Bronchial epithelial cell (primary cell): ENCODE results near the gene COLEC12. TPM values are rescaled to one million over a fixed set of nuclear protein-coding genes. Genes with fewer than 3 reads are reported as not detected.

ENCODE experiments used
- DNase-seq: peaks from one replicate; pipeline ENCODE4 v3.0.0-alpha.2; 2010; ENCODE audit warnings: low read depth
- FAIRE-seq: peaks from 2 replicates; lab custom pipeline; 2011; peaks lifted over from hg19 to GRCh38; lab: Jason Lieb, UNC
- H3K27me3 ChIP-seq: 2 replicates; pipeline ENCODE4 v1.5.1; 2011; ENCODE audit warnings: low read length; ENCODE audit not compliant: control insufficient read depth, insufficient read depth
- H3K36me3 ChIP-seq: 2 replicates; pipeline ENCODE4 v1.5.1; 2011; ENCODE audit warnings: low read length; ENCODE audit not compliant: control insufficient read depth, insufficient read depth
- H3K4me3 ChIP-seq: 2 replicates; pipeline ENCODE4 v1.5.1; 2011; ENCODE audit warnings: mild to moderate bottlenecking, low read depth, low read length, control low read depth
- total RNA-seq: library from RNA; depleted of rRNA; stranded (reverse); fragments of >200 nt; gene quantifications from 2 replicates; pipeline ENCODE4 v1.2.1, GENCODE V29; 2014
- TF ChIP-seq, protein P1 (sequence below): IDR thresholded peaks from 2 replicates; pipeline ENCODE4 v1.5.1; 2011; ENCODE audit warnings: mild to moderate bottlenecking, moderate library complexity, low read length, control low read depth, inconsistent platforms; ENCODE audit not compliant: insufficient read depth, severe bottlenecking

Gene COLEC12
- total RNA-seq, 1 donor from 2014 or later: 0.53 TPM

DNA sequence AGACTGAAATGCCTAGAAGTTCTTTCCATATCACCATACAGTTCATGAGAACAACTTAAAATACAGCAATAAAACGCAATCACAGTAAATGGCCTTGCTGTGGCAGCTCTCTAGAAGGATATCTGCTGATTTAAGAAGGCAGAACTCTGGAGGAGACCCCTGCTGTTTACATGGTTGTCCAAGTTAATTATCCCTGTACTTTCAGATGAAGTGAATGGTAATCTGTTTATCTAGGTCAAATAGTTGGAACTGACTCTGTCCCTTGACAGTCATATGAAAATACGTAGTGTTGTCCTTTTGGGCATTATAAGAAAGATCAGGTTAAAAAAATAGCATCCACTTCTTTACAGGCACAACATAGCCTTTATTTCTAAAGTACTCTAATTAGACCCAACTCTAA, 115.6 kb downstream of the COLEC12 start:
- Histone ChIP-seq H3K4me3 (no peak overlapping the region), H3K36me3 (no peaks in the 10 kb centered on the region), H3K27me3 (no peaks in the 10 kb centered on the region)
- FAIRE-seq: no peak
- TF ChIP-seq, protein P1, sequence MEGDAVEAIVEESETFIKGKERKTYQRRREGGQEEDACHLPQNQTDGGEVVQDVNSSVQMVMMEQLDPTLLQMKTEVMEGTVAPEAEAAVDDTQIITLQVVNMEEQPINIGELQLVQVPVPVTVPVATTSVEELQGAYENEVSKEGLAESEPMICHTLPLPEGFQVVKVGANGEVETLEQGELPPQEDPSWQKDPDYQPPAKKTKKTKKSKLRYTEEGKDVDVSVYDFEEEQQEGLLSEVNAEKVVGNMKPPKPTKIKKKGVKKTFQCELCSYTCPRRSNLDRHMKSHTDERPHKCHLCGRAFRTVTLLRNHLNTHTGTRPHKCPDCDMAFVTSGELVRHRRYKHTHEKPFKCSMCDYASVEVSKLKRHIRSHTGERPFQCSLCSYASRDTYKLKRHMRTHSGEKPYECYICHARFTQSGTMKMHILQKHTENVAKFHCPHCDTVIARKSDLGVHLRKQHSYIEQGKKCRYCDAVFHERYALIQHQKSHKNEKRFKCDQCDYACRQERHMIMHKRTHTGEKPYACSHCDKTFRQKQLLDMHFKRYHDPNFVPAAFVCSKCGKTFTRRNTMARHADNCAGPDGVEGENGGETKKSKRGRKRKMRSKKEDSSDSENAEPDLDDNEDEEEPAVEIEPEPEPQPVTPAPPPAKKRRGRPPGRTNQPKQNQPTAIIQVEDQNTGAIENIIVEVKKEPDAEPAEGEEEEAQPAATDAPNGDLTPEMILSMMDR: no peak
- DNase-seq: no peak

- TF ChIP-seq, protein P1: no peak
- DNase-seq (no peak), FAIRE-seq (no peak)
- H3K27me3 ChIP-seq: no peaks in the 10 kb centered on the region
- no peaks in the 10 kb centered on the region for H3K36me3 ChIP-seq
- no peak overlapping the region for H3K4me3 ChIP-seq
Measured at GRCh38 chr18:383135-383534, 117.4 kb downstream of the COLEC12 start.

DNA sequence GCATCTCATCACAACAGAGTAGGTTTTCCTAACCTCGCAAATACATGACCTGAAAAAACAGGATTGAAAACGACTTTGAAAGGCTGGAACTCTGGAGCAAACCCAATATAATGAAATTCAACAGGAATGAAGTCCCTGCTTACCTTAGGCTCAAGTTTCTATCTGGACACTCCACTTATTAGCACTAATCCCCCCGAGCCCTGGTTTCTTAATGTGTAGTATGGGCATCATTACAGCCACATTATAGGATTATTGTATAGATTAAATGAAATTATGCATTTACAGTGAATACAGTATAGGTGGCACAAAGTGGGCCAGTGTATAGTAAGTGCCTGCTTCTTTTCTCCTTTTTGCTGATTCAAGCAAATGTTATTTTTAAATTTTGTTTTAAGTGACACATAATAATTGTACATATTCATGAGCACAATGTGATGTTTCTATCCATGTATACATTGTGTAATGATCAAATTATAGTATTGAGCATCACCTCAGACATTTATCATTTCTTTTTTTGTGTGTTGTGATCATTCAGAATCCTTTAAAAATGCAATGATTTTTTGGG, 118.0 kb downstream of the COLEC12 start:
- Histone ChIP-seq H3K4me3 (no peak overlapping the region), H3K36me3 (no peaks in the 10 kb centered on the region), H3K27me3 (no peaks in the 10 kb centered on the region)
- no peak for DNase-seq
- TF ChIP-seq, protein P1: no peak
- FAIRE-seq: no peak

DNA sequence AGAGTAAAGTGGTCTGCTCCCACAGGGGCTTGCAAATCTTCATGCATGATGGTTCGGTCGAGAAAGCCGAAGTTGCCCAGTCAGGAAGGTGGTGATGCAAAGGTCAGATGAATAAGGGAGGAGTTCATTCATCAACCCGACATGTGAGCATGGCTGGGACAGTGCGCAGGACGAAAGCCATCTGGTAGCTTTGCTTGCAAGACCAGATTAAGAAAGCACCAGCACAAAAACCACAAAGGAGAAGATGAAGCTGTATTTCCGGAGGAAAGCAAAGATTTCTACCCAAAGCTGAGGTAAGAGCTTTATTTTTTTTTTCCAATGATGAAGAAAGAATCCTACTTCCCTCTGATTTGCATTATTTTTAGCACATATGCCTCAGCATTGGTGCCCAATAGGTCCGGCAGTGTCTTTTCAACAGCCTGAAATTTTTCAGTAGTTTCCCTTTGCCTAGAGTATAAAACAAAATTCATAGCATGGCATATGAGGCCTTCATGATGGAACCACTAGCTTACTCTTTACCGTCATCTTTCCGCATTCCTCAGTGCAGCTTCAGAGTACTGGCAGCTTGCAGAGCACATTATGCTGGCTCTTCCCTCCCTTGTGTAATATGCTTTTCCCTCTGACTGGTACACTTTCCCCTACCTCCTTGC, 120.7 kb downstream of the COLEC12 start:
- FAIRE-seq: no peak
- TF ChIP-seq, protein P1: no peak

GRCh38 chr18:378079-378478, 122.4 kb downstream of the COLEC12 start:
- no peak for FAIRE-seq
- no peaks in the 10 kb centered on the region for H3K27me3 ChIP-seq

More for the DNA sequence above, 120.7 kb downstream of the COLEC12 start:
- Histone ChIP-seq H3K27me3 (no peaks in the 10 kb centered on the region), H3K4me3 (no peak overlapping the region), H3K36me3 (no peaks in the 10 kb centered on the region)
- DNase-seq: no peak

More at GRCh38 chr18:378079-378478, 122.4 kb downstream of the COLEC12 start:
- Histone ChIP-seq H3K4me3 (no peak overlapping the region), H3K36me3 (no peaks in the 10 kb centered on the region)
- TF ChIP-seq, protein P1: no peak
- DNase-seq: no peak
